Neural cell (in vitro differentiated cells): Measurements from ENCODE around the gene KIAA0586.
A peak's percentile ranks its signal among the peaks of the same experiment; 100 is the strongest.

ENCODE experiments used
- CTCF ChIP-seq: fragments of 450-650 bp; IDR thresholded peaks from 2 replicates; pipeline ENCODE4 v1.5.1; 2014; ENCODE audit warnings: antibody characterized with exemption, mild to moderate bottlenecking, moderate library complexity; ENCODE audit not compliant: poor library complexity, severe bottlenecking
- EP300 ChIP-seq: fragments of 450-650 bp; conservative IDR thresholded peaks from 2 replicates; pipeline ENCODE4 v1.6.1; 2014; ENCODE audit warnings: antibody characterized with exemption, mild to moderate bottlenecking, moderate library complexity; ENCODE audit not compliant: poor library complexity, severe bottlenecking
- POLR2AphosphoS5 ChIP-seq: IDR thresholded peaks from 2 replicates; pipeline ENCODE4 v1.6.1; 2012

GRCh38 chr14:58426670-58427280, 744 bp upstream of the KIAA0586 start:
- TF ChIP-seq CTCF (no peak), EP300 (no peak), POLR2AphosphoS5 (peak; percentile 73)
